ENCODE data around the gene DNAJA4. TPM values are rescaled to one million over a fixed set of nuclear protein-coding genes. Genes with fewer than 3 reads are reported as not detected.
"Not testable (repeated sequence)": the region's sequence is repeated elsewhere in the genome, so short reads cannot be mapped to it uniquely, and the experiment has no call there.

The DNAJA4 gene
- total RNA-seq, 1 experiment from 2014 or later, result 1.3 TPM

GRCh38 chr15:78244893-78245292 is 19.5 kb upstream of the DNAJA4 start:
- POLR2A ChIA-PET (ENCODE audit: unreplicated experiment), result no interaction called here
- Histone ChIP-seq H3K4me2 (ENCODE audit: low read length) (no peak overlapping the region), H4K20me1 (ENCODE audit: low read length) (no peaks in the 10 kb centered on the region), H3K36me3 (ENCODE audit: low read depth, low read length) (no peaks in the 10 kb centered on the region), H3K27ac (ENCODE audit: low read length) (no peak overlapping the region), H3K9me3 (ENCODE audit: low read length) (no peaks in the 10 kb centered on the region), H3K79me2 (ENCODE audit: low read length) (no peaks in the 10 kb centered on the region), H2AFZ (ENCODE audit: low read length) (no peak overlapping the region), H3F3A (ENCODE audit: low read length, unreplicated experiment) (no peaks in the 10 kb centered on the region), H3K27me3 (ENCODE audit: low read length) (no peaks in the 10 kb centered on the region), H3K9me2 (replicated peaks; ENCODE audit: low read length) (no peaks in the 10 kb centered on the region), H3K4me1 (ENCODE audit: insufficient read depth, low read length) (no peaks in the 10 kb centered on the region), H3K9ac (ENCODE audit: low read length) (no peak overlapping the region), H3K4me3 (ENCODE audit: low read length) (no peak overlapping the region)
- no peak for DNase-seq
- intact Hi-C loops (cut with micrococcal nuclease), result loop anchor here (5.0 kb wide), 2 partner anchors 48 to 113 kb away; partner anchors contain the start of gene CIB2
- TF ChIP-seq EZH2phosphoT487 (IDR thresholded peaks at IDR 0.05; ENCODE audit: borderline replicate concordance, low read length) (no peak), EZH2 (IDR thresholded peaks at IDR 0.05; ENCODE audit: low read length, unreplicated experiment) (no peak)
- TF ChIP-seq, protein P1, sequence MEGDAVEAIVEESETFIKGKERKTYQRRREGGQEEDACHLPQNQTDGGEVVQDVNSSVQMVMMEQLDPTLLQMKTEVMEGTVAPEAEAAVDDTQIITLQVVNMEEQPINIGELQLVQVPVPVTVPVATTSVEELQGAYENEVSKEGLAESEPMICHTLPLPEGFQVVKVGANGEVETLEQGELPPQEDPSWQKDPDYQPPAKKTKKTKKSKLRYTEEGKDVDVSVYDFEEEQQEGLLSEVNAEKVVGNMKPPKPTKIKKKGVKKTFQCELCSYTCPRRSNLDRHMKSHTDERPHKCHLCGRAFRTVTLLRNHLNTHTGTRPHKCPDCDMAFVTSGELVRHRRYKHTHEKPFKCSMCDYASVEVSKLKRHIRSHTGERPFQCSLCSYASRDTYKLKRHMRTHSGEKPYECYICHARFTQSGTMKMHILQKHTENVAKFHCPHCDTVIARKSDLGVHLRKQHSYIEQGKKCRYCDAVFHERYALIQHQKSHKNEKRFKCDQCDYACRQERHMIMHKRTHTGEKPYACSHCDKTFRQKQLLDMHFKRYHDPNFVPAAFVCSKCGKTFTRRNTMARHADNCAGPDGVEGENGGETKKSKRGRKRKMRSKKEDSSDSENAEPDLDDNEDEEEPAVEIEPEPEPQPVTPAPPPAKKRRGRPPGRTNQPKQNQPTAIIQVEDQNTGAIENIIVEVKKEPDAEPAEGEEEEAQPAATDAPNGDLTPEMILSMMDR (conservative IDR thresholded peaks at IDR 0.05; ENCODE audit: low read depth, low read length), result no peak
- CTCF ChIA-PET, result no interaction called here
- BruUV-seq (replicated peaks), result no TSS peak
- no peak for ATAC-seq

DNA sequence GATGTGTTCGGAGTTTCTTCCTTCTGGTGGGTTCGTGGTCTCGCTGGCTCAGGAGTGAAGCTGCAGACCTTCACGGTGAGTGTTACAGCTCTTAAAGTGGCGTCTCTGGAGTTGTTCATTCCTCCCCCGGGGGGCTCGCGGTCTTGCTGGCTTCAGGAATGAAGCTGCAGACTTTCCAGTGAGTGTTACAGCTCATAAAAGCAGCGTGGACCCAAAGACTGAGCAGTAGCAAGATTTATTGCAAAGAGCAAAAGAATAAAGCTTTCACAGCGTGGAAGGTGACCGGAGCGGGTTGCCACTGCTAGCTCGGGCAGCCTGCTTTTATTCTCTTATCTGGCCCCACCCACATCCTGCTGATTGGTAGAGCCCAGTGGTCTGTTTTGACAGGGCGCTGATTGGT is 19.0 kb upstream of the DNAJA4 start:
- ATAC-seq; H3K4me1 ChIP-seq (ENCODE audit: insufficient read depth, low read length); H3K27ac ChIP-seq (ENCODE audit: low read length); H3K27me3 ChIP-seq (ENCODE audit: low read length); H3K36me3 ChIP-seq (ENCODE audit: low read depth, low read length); H2AFZ ChIP-seq (ENCODE audit: low read length); DNase-seq; H3K9me2 ChIP-seq (replicated peaks; ENCODE audit: low read length); H4K20me1 ChIP-seq (ENCODE audit: low read length); CTCF ChIA-PET; H3K9me3 ChIP-seq (ENCODE audit: low read length); BruUV-seq (replicated peaks); H3K4me3 ChIP-seq (ENCODE audit: low read length); POLR2A ChIA-PET (ENCODE audit: unreplicated experiment); H3K4me2 ChIP-seq (ENCODE audit: low read length); H3K9ac ChIP-seq (ENCODE audit: low read length); intact Hi-C loops (cut with micrococcal nuclease); H3F3A ChIP-seq (ENCODE audit: low read length, unreplicated experiment); H3K79me2 ChIP-seq (ENCODE audit: low read length): not testable (repeated sequence)

- not testable (repeated sequence) for BruUV-seq (replicated peaks); H2AFZ ChIP-seq (ENCODE audit: low read length)
Observed at GRCh38 chr15:78245976-78246620, 18.3 kb upstream of the DNAJA4 start.

GRCh38 chr15:78247911-78248310 is 16.5 kb upstream of the DNAJA4 start:
- H3K9ac ChIP-seq (ENCODE audit: low read length), result no peak overlapping the region
- no peaks in the 10 kb centered on the region for H3K79me2 ChIP-seq (ENCODE audit: low read length)
- ChIA-PET POLR2A (ENCODE audit: unreplicated experiment) (no interaction called here), CTCF (no interaction called here)
- no peak for TF ChIP-seq EZH2phosphoT487 (IDR thresholded peaks at IDR 0.05; ENCODE audit: borderline replicate concordance, low read length)
- no peak for TF ChIP-seq EZH2 (IDR thresholded peaks at IDR 0.05; ENCODE audit: low read length, unreplicated experiment)
- TF ChIP-seq, protein P1 (conservative IDR thresholded peaks at IDR 0.05; ENCODE audit: low read depth, low read length), result no peak
- no peaks in the 10 kb centered on the region for H3K9me2 ChIP-seq (replicated peaks; ENCODE audit: low read length)
- no peak for DNase-seq
- H3K4me2 ChIP-seq (ENCODE audit: low read length), result no peak overlapping the region
- intact Hi-C loops (cut with micrococcal nuclease), result no loop called here
- no peak for ATAC-seq
- no peaks in the 10 kb centered on the region for H3K36me3 ChIP-seq (ENCODE audit: low read depth, low read length)
- no peak overlapping the region for H2AFZ ChIP-seq (ENCODE audit: low read length)
- H3K4me1 ChIP-seq (ENCODE audit: insufficient read depth, low read length), result no peaks in the 10 kb centered on the region
- H3K9me3 ChIP-seq (ENCODE audit: low read length), result no peaks in the 10 kb centered on the region
- H4K20me1 ChIP-seq (ENCODE audit: low read length), result no peaks in the 10 kb centered on the region
- no peak overlapping the region for H3K4me3 ChIP-seq (ENCODE audit: low read length)
- H3K27me3 ChIP-seq (ENCODE audit: low read length), result no peaks in the 10 kb centered on the region
- no peaks in the 10 kb centered on the region for H3F3A ChIP-seq (ENCODE audit: low read length, unreplicated experiment)
- no TSS peak for BruUV-seq (replicated peaks)
- no peak overlapping the region for H3K27ac ChIP-seq (ENCODE audit: low read length)

More at GRCh38 chr15:78245976-78246620, 18.3 kb upstream of the DNAJA4 start:
- H3K9ac ChIP-seq (ENCODE audit: low read length); H3K9me2 ChIP-seq (replicated peaks; ENCODE audit: low read length); H3K79me2 ChIP-seq (ENCODE audit: low read length); H3K4me3 ChIP-seq (ENCODE audit: low read length); H3K27ac ChIP-seq (ENCODE audit: low read length); H3K4me2 ChIP-seq (ENCODE audit: low read length); H3K4me1 ChIP-seq (ENCODE audit: insufficient read depth, low read length); ATAC-seq; H3K9me3 ChIP-seq (ENCODE audit: low read length); DNase-seq; H3F3A ChIP-seq (ENCODE audit: low read length, unreplicated experiment); H4K20me1 ChIP-seq (ENCODE audit: low read length); H3K36me3 ChIP-seq (ENCODE audit: low read depth, low read length); H3K27me3 ChIP-seq (ENCODE audit: low read length); CTCF ChIA-PET; intact Hi-C loops (cut with micrococcal nuclease); POLR2A ChIA-PET (ENCODE audit: unreplicated experiment): not testable (repeated sequence)
